IMR-90 (cell line): ENCODE data around the gene CBY1. TPM values are rescaled to one million over a fixed set of nuclear protein-coding genes. Genes with fewer than 3 reads are reported as not detected.

Experiments
- ATAC-seq: fragments of 200-7000 bp; cut with Tn5 transposase; 2 replicates; pipeline ENCODE4 v1.9.1; 2020; ENCODE audit warnings: low read depth, mild to moderate bottlenecking, moderate library complexity
- BruUV-seq: library from RNA; stranded (reverse); fragments of 400-500 nt; replicated peaks from 2 replicates; lab custom pipeline; 2021; lab: Mats Ljungman, UMichigan
- CTCF ChIA-PET: fragments of 300-600 bp; formaldehyde crosslinking; extraction: SDS; loops from one replicate; lab custom pipeline; 2021; ENCODE audit warnings: antibody characterized with exemption; lab: Yijun Ruan, JAX
- POLR2A ChIA-PET: fragments of 300-600 bp; sonication (Branson Sonifier 250); formaldehyde crosslinking; loops from one replicate; lab custom pipeline; 2022; ENCODE audit warnings: antibody characterized with exemption; ENCODE audit not compliant: unreplicated experiment; lab: Charles Lee
- DNase-seq: peaks from one replicate; pipeline ENCODE4 v3.0.0; 2013
- H2AFZ ChIP-seq: replicated peaks from 2 replicates; pipeline ENCODE3; 2013; ENCODE audit warnings: low read length, mild to moderate bottlenecking; ENCODE audit not compliant: poor library complexity
- H2AK5ac ChIP-seq: 2 replicates; pipeline ENCODE4 v1.6.1; 2013; ENCODE audit warnings: low read depth, low read length, inconsistent platforms
- H2AK9ac ChIP-seq: replicated peaks from 2 replicates; pipeline ENCODE3; 2013; ENCODE audit warnings: mild to moderate bottlenecking, low read depth, low read length, moderate library complexity; ENCODE audit not compliant: poor library complexity
- H2BK120ac ChIP-seq: 2 replicates; pipeline ENCODE4 v1.6.1; 2013; ENCODE audit warnings: low read depth, low read length, inconsistent platforms
- H2BK15ac ChIP-seq: 3 replicates; pipeline ENCODE4 v1.6.1; 2013; ENCODE audit warnings: low read depth, low read length, inconsistent platforms
- H2BK20ac ChIP-seq: 2 replicates; pipeline ENCODE4 v1.6.1; 2013; ENCODE audit warnings: low read depth, mild to moderate bottlenecking, inconsistent platforms, low read length, moderate library complexity
- H2BK5ac ChIP-seq: 2 replicates; pipeline ENCODE4 v1.6.1; 2013; ENCODE audit warnings: mild to moderate bottlenecking, low read depth, low read length, inconsistent platforms; ENCODE audit not compliant: poor library complexity, severe bottlenecking
- H3K14ac ChIP-seq: replicated peaks from 2 replicates; pipeline ENCODE4 v1.6.1; 2013; ENCODE audit warnings: low read depth, low read length, inconsistent platforms
- H3K18ac ChIP-seq: 2 replicates; pipeline ENCODE4 v1.6.1; 2013; ENCODE audit warnings: low read depth, low read length, control low read depth
- H3K23ac ChIP-seq: 2 replicates; pipeline ENCODE4 v1.6.1; 2013; ENCODE audit warnings: low read depth, low read length, inconsistent platforms
- H3K27ac ChIP-seq: 2 replicates; pipeline ENCODE4 v1.5.1; 2013; ENCODE audit warnings: mild to moderate bottlenecking, control low read depth, low read length; ENCODE audit not compliant: insufficient read depth
- H3K27me3 ChIP-seq: 2 replicates; pipeline ENCODE4 v1.6.1; 2013; ENCODE audit warnings: low read length; ENCODE audit not compliant: control insufficient read depth, insufficient read depth
- H3K36me3 ChIP-seq: 2 replicates; pipeline ENCODE4 v1.6.1; 2013; ENCODE audit warnings: low read length, mixed read lengths; ENCODE audit not compliant: control insufficient read depth, insufficient read depth
- H3K4ac ChIP-seq: 2 replicates; pipeline ENCODE4 v1.6.1; 2013; ENCODE audit warnings: low read depth, low read length, inconsistent platforms
- H3K4me1 ChIP-seq: 2 replicates; pipeline ENCODE4 v1.6.1; 2013; ENCODE audit warnings: low read length, mixed read lengths; ENCODE audit not compliant: control insufficient read depth, insufficient read depth
- H3K4me2 ChIP-seq: 2 replicates; pipeline ENCODE4 v1.6.1; 2013; ENCODE audit warnings: low read depth, mild to moderate bottlenecking, control low read depth, low read length, moderate library complexity
- H3K4me3 ChIP-seq: 2 replicates; pipeline ENCODE4 v1.5.1; 2013; ENCODE audit warnings: low read depth, mild to moderate bottlenecking, control low read depth, low read length, moderate library complexity; ENCODE audit not compliant: insufficient read depth
- H3K56ac ChIP-seq: 2 replicates; pipeline ENCODE4 v1.6.1; 2013; ENCODE audit warnings: low read length, inconsistent platforms; ENCODE audit not compliant: insufficient read depth; ENCODE audit errors: extremely low read depth
- H3K79me1 ChIP-seq, 2 experiments: 2 replicates each; pipeline ENCODE4 v1.6.1; 2013; ENCODE audit warnings: low read length in 2 of 2, inconsistent platforms in 1 of 2, low read depth in 1 of 2
- H3K9ac ChIP-seq: 2 replicates; pipeline ENCODE4 v1.6.1; 2013; ENCODE audit warnings: low read depth, low read length, control low read depth
- H3K9me1 ChIP-seq: 2 replicates; pipeline ENCODE4 v1.6.1; 2013; ENCODE audit warnings: low read length, inconsistent platforms; ENCODE audit not compliant: insufficient read depth
- H3K9me3 ChIP-seq: 2 replicates; pipeline ENCODE4 v1.6.1; 2013; ENCODE audit warnings: low read length; ENCODE audit not compliant: control insufficient read depth, insufficient read depth
- H4K20me1 ChIP-seq: 2 replicates; pipeline ENCODE4 v1.6.1; 2013; ENCODE audit warnings: low read length, inconsistent platforms; ENCODE audit not compliant: insufficient read depth
- H4K5ac ChIP-seq: 2 replicates; pipeline ENCODE4 v1.6.1; 2013; ENCODE audit warnings: mild to moderate bottlenecking, low read depth, low read length, control low read depth
- H4K8ac ChIP-seq, 2 experiments: 2 replicates each; pipeline ENCODE4 v1.6.1; 2013; ENCODE audit warnings: low read depth in 2 of 2, low read length in 2 of 2, control low read depth in 1 of 2, inconsistent platforms in 1 of 2
- H4K91ac ChIP-seq: 2 replicates; pipeline ENCODE4 v1.6.1; 2013; ENCODE audit warnings: low read depth, low read length, inconsistent platforms; ENCODE audit not compliant: insufficient read depth
- BHLHE40 ChIP-seq: fragments of 150-350 bp; IDR thresholded peaks from 2 replicates; pipeline ENCODE4 v1.6.1; 2016; ENCODE audit warnings: mild to moderate bottlenecking, low read depth, low read length
- CEBPB ChIP-seq: IDR thresholded peaks from 2 replicates; pipeline ENCODE4 v1.6.1; 2012; ENCODE audit warnings: low read depth, low read length, improper control_type of control experiment
- MAFK ChIP-seq: IDR thresholded peaks from 2 replicates; pipeline ENCODE4 v1.6.1; 2012; ENCODE audit warnings: low read depth, low read length, improper control_type of control experiment
- MAZ ChIP-seq: IDR thresholded peaks from 2 replicates; pipeline ENCODE4 v1.6.1; 2012; ENCODE audit warnings: low read depth, mild to moderate bottlenecking, low read length, improper control_type of control experiment, moderate library complexity, borderline replicate concordance
- MXI1 ChIP-seq: IDR thresholded peaks from 2 replicates; pipeline ENCODE4 v1.6.1; 2012; ENCODE audit warnings: low read depth, mild to moderate bottlenecking, low read length, moderate library complexity, borderline replicate concordance
- NFE2L2 ChIP-seq: fragments of 150-350 bp; IDR thresholded peaks from 2 replicates; pipeline ENCODE4 v1.6.1; 2016; ENCODE audit warnings: low read depth, mild to moderate bottlenecking, low read length
- POLR2A ChIP-seq: IDR thresholded peaks from 2 replicates; pipeline ENCODE4 v1.6.1; 2012; ENCODE audit warnings: mild to moderate bottlenecking, low read depth, low read length
- RFX5 ChIP-seq: IDR thresholded peaks from 2 replicates; pipeline ENCODE4 v1.8.0; 2012; ENCODE audit warnings: low read depth, mild to moderate bottlenecking, low read length, moderate library complexity
- SMC3 ChIP-seq: fragments of 150-350 bp; IDR thresholded peaks from 2 replicates; pipeline ENCODE4 v1.6.1; 2016; ENCODE audit warnings: low read depth, mild to moderate bottlenecking, antibody characterized with exemption, low read length, moderate library complexity
- WGBS, 2 experiments: methylation state at CpG; one replicate each; pipeline versions ENCODE4 v1.1.5 to v1.1.7; 2013; ENCODE audit warnings: missing lambda C conversion rate in 2 of 2; ENCODE audit not compliant: insufficient read length in 1 of 2; ENCODE audit errors: extremely low coverage in 2 of 2; 5-methylcytosine and 5-hydroxymethylcytosine counted together
- dilution Hi-C: fragments of 300-500 bp; cut with HindIII; formaldehyde crosslinking; loops from one replicate; pipeline ENCODE4 v1.14.3; 2018; ENCODE audit warnings: low sequenced_read_pairs; ENCODE audit not compliant: unreplicated experiment
- in situ Hi-C: fragments of 300-500 bp; cut with MboI; formaldehyde crosslinking; loops from 3 replicates; pipeline ENCODE4 v1.14.3; 2019; ENCODE audit warnings: low sequenced_read_pairs, inconsistent platforms, mixed read lengths
- intact Hi-C: fragments of 100-400 bp; cut with micrococcal nuclease; formaldehyde crosslinking; loops from 2 replicates; pipeline ENCODE4 v1.10.0; 2022
- polyA plus RNA-seq, 3 experiments: library from polyadenylated mRNA; depleted of rRNA; stranded (reverse); fragments of >200 nt; gene quantifications; 2 replicates each; pipeline ENCODE4 v1.2.3, GENCODE V29; 2012; ENCODE audit warnings: low replicate concordance in 1 of 3
- total RNA-seq: library from RNA; depleted of rRNA; stranded (reverse); fragments of >200 nt; gene quantifications from 2 replicates; pipeline ENCODE4 v1.2.3, GENCODE V29; 2012
- TF ChIP-seq, protein P1 (sequence below): conservative IDR thresholded peaks from 2 replicates; pipeline ENCODE4 v1.5.1; 2012; ENCODE audit warnings: mild to moderate bottlenecking, low read depth, low read length, improper control_type of control experiment
- TF ChIP-seq, protein P2 (sequence below): fragments of 150-350 bp; IDR thresholded peaks from 2 replicates; pipeline ENCODE4 v1.6.1; 2017; ENCODE audit warnings: mild to moderate bottlenecking, antibody characterized with exemption, low read length, low read depth
- TF ChIP-seq, protein P3 (sequence below): fragments of 150-350 bp; IDR thresholded peaks from 2 replicates; pipeline ENCODE4 v1.6.1; 2016; ENCODE audit warnings: low read depth, mild to moderate bottlenecking, low read length, moderate library complexity, borderline replicate concordance

CBY1 gene
- total and polyA plus RNA-seq, 2 of the 4 experiments (the other 2 are of a cell fraction): 13.8 to 30.0 TPM

DNA sequence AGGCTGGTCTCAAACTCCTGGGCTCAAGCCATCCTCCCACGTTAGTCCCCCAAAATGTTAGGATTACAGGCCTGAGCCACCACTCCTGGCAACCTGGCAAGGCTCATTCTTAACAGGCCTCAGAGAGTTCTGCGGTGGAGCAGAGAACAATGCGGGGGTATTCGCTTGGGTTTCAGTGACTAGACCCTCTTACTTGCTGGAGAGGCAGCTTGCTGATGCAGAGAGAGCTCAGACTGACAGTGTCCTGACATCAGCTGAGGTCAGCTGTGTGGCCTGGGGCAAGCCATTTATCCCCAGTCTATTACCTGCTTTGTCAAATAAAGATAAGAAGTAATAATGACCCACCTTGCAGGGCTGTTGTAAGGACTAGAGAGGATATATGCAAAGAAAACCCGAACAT is 46.2 kb upstream of the CBY1 start:
- H2AK5ac ChIP-seq: no peak overlapping the region
- no peak overlapping the region for H3K4ac ChIP-seq
- POLR2A ChIA-PET: no interaction called here
- H3K9me3 ChIP-seq: no peaks in the 10 kb centered on the region
- no TSS peak for BruUV-seq
- TF ChIP-seq POLR2A (no peak), RFX5 (no peak), CEBPB (no peak), MXI1 (no peak), MAZ (no peak), BHLHE40 (no peak), NFE2L2 (no peak), MAFK (no peak), SMC3 (no peak)
- TF ChIP-seq, protein P1, sequence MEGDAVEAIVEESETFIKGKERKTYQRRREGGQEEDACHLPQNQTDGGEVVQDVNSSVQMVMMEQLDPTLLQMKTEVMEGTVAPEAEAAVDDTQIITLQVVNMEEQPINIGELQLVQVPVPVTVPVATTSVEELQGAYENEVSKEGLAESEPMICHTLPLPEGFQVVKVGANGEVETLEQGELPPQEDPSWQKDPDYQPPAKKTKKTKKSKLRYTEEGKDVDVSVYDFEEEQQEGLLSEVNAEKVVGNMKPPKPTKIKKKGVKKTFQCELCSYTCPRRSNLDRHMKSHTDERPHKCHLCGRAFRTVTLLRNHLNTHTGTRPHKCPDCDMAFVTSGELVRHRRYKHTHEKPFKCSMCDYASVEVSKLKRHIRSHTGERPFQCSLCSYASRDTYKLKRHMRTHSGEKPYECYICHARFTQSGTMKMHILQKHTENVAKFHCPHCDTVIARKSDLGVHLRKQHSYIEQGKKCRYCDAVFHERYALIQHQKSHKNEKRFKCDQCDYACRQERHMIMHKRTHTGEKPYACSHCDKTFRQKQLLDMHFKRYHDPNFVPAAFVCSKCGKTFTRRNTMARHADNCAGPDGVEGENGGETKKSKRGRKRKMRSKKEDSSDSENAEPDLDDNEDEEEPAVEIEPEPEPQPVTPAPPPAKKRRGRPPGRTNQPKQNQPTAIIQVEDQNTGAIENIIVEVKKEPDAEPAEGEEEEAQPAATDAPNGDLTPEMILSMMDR: no peak
- TF ChIP-seq, protein P2, sequence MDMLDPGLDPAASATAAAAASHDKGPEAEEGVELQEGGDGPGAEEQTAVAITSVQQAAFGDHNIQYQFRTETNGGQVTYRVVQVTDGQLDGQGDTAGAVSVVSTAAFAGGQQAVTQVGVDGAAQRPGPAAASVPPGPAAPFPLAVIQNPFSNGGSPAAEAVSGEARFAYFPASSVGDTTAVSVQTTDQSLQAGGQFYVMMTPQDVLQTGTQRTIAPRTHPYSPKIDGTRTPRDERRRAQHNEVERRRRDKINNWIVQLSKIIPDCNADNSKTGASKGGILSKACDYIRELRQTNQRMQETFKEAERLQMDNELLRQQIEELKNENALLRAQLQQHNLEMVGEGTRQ: no peak
- TF ChIP-seq, protein P3, sequence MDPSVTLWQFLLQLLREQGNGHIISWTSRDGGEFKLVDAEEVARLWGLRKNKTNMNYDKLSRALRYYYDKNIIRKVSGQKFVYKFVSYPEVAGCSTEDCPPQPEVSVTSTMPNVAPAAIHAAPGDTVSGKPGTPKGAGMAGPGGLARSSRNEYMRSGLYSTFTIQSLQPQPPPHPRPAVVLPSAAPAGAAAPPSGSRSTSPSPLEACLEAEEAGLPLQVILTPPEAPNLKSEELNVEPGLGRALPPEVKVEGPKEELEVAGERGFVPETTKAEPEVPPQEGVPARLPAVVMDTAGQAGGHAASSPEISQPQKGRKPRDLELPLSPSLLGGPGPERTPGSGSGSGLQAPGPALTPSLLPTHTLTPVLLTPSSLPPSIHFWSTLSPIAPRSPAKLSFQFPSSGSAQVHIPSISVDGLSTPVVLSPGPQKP: no peak
- H2BK20ac ChIP-seq: no peak overlapping the region
- H3K18ac ChIP-seq: no peak overlapping the region
- H4K20me1 ChIP-seq: no peaks in the 10 kb centered on the region
- H3K27ac ChIP-seq: no peak overlapping the region
- no peak overlapping the region for H3K23ac ChIP-seq
- dilution Hi-C loops (no loop called here), in situ Hi-C loops (no loop called here), intact Hi-C loops (no loop called here)
- H2AFZ ChIP-seq: no peak overlapping the region
- no peak overlapping the region for H2AK9ac ChIP-seq
- no peak overlapping the region for H2BK5ac ChIP-seq
- H4K5ac ChIP-seq: no peak overlapping the region
- no peak overlapping the region for H3K9ac ChIP-seq
- no peak overlapping the region for H3K4me3 ChIP-seq
- H3K79me1 ChIP-seq: no peaks in the 10 kb centered on the region
- CTCF ChIA-PET: no interaction called here
- no peak overlapping the region for H3K14ac ChIP-seq
- H3K9me1 ChIP-seq: peaks cover 6% of the 10 kb centered on the region
- ATAC-seq (no peak), DNase-seq (no peak)
- H2BK120ac ChIP-seq: no peak overlapping the region
- no peak overlapping the region for H3K4me2 ChIP-seq
- H4K91ac ChIP-seq: no peak overlapping the region
- no peak overlapping the region for H2BK15ac ChIP-seq
- WGBS, 2 experiments: 67% methylated on average over 1 of the region's 5 CpGs; no CpG with 5 or more reads in 1 of the 2 experiments
- no peaks in the 10 kb centered on the region for H3K27me3 ChIP-seq
- H3K36me3 ChIP-seq: no peaks in the 10 kb centered on the region
- H3K4me1 ChIP-seq: peaks cover 5% of the 10 kb centered on the region
- H3K56ac ChIP-seq: no peak overlapping the region
- H4K8ac ChIP-seq: no peak overlapping the region
